Right atrium auricular region (tissue), 2 donors: ENCODE measurements around the gene NPPB. TPM values are rescaled to one million over a fixed set of nuclear protein-coding genes. Genes with fewer than 3 reads are reported as not detected.

Experiments
- DNase-seq: peaks from one replicate; pipeline ENCODE4 v3.0.0-alpha.2; 2019; ENCODE audit warnings: low spot score
- H3K27ac ChIP-seq, 2 donors: fragments of 200-600 bp; sonication (generic); 1 replicate in 1 of 2; 2 replicates in 1 of 2; pipeline ENCODE4 v1.5.1; 2016 to 2019
- H3K27me3 ChIP-seq, 2 donors: fragments of 200-600 bp; sonication (generic); one replicate each; pipeline versions ENCODE4 v1.5.1 to v1.6.0; 2017 to 2019
- H3K36me3 ChIP-seq: fragments of 200-600 bp; sonication (generic); one replicate; pipeline ENCODE4 v1.5.1; 2016
- H3K4me1 ChIP-seq, 2 donors: fragments of 200-600 bp; sonication (generic); one replicate each; pipeline versions ENCODE4 v1.5.1 to v1.6.0; 2017 to 2019
- H3K4me3 ChIP-seq, 2 donors: fragments of 200-600 bp; sonication (generic); 1 replicate in 1 of 2; 2 replicates in 1 of 2; pipeline ENCODE4 v1.5.1; 2017 to 2019; ENCODE audit warnings: mild to moderate bottlenecking in 1 of 2, moderate library complexity in 1 of 2
- H3K9me3 ChIP-seq, 2 donors: fragments of 200-600 bp; sonication (generic); one replicate each; pipeline ENCODE4 v1.5.1; 2019
- CTCF ChIP-seq, 2 donors: fragments of 200-600 bp; sonication (generic); IDR thresholded peaks; one replicate each; pipeline ENCODE4 v1.5.1; 2019; ENCODE audit warnings: antibody characterized with exemption in 2 of 2
- total RNA-seq, 2 donors: library from RNA; depleted of rRNA; stranded (reverse); fragments of >200 nt; gene quantifications; one replicate each; pipeline ENCODE4 v1.1.0, GENCODE V29; 2016

The NPPB gene
- total RNA-seq, 2 donors from 2014 or later: 1,081 to 10,488 TPM

DNA sequence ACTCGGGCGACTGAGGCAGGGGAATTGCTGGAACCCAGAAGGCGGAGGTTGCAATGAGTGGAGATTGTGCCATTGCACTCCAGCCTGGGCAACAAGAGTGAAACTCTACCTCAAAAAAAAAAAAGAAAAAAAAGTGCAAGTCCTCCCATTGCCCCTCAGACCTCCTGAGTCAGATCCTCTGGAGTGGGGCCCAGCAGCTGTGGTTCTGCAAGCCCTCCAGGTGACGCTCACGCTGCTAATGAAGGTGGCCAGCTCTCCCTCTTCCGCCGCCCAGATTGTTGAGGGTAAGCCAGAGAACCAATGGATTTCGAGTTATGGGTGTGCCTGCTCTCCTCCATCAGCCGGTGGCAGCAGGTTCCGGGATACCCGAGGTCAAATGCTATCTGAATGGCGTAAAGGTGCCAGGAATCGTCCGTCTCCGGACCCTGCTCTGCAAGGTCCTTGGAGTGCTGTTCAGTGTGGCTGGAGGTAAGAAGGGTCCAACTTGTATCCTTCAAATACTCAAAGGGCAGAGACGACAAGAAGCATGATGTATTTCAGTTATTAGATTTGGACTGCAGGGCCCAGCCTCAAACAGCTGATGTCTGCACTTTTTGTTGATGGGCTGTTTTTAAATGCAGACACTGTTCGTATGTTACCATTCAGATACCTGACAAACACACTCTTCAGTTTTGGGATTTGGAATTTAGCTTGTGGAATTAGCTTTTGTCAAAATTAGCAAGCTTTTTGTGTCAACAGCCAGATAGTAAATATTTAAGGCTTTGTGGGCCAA is 35.2 kb downstream of the NPPB start:
- H3K36me3 ChIP-seq: peaks cover 90% of the 10 kb centered on the region
- H3K27ac ChIP-seq: no peak overlapping the region

DNA sequence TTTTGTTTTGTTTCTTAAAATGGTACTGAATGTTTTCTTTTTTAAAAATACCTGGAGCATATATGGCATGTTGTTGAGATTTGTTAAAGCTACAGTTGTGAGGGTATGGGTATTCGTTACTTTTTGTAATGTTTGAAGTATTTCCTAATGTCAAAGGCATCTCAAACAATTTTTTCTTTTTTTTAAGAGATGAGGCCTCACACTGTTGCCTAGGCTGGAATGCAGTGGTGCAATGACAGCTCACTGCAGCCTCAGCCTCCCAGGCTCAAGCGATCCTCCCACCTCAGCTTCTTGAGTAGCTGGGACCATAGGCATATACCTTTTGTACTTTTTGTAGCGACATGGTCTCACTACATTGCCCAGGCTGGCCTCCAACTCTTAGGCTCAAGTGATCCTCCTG is 36.7 kb downstream of the NPPB start:
- peak overlapping the region in 1 of 2 donors; percentile 27 for H3K27ac ChIP-seq
- peaks cover 91% of the 10 kb centered on the region for H3K36me3 ChIP-seq
- no peak for TF ChIP-seq CTCF (IDR thresholded peaks at IDR 0.05)

More for the DNA sequence above, 35.2 kb downstream of the NPPB start:
- DNase-seq: no peak
- no peaks in the 10 kb centered on the region for H3K9me3 ChIP-seq
- TF ChIP-seq CTCF (IDR thresholded peaks at IDR 0.05): no peak
- H3K27me3 ChIP-seq: no peaks in the 10 kb centered on the region
- H3K4me1 ChIP-seq: no peaks in the 10 kb centered on the region
- no peak overlapping the region for H3K4me3 ChIP-seq

GRCh38 chr1:11817192-11817591 is 41.6 kb downstream of the NPPB start:
- H3K36me3 ChIP-seq: peaks cover 83% of the 10 kb centered on the region

More for the DNA sequence above, 36.7 kb downstream of the NPPB start:
- no peak overlapping the region for H3K4me3 ChIP-seq
- H3K27me3 ChIP-seq: no peaks in the 10 kb centered on the region
- no peaks in the 10 kb centered on the region for H3K4me1 ChIP-seq
- no peaks in the 10 kb centered on the region for H3K9me3 ChIP-seq
- no peak for DNase-seq

GRCh38 chr1:11813021-11813420 is 45.7 kb downstream of the NPPB start:
- H3K36me3 ChIP-seq: peaks cover 76% of the 10 kb centered on the region
- no peak for TF ChIP-seq CTCF (IDR thresholded peaks at IDR 0.05)
- no peaks in the 10 kb centered on the region for H3K27me3 ChIP-seq

More at GRCh38 chr1:11817192-11817591, 41.6 kb downstream of the NPPB start:
- no peaks in the 10 kb centered on the region for H3K9me3 ChIP-seq
- H3K4me3 ChIP-seq: no peak overlapping the region
- no peak for TF ChIP-seq CTCF (IDR thresholded peaks at IDR 0.05)
- no peak overlapping the region for H3K27ac ChIP-seq
- DNase-seq: no peak
- H3K27me3 ChIP-seq: no peaks in the 10 kb centered on the region
- no peaks in the 10 kb centered on the region for H3K4me1 ChIP-seq

More at GRCh38 chr1:11813021-11813420, 45.7 kb downstream of the NPPB start:
- Histone ChIP-seq H3K4me3 (no peak overlapping the region), H3K9me3 (no peaks in the 10 kb centered on the region), H3K4me1 (peaks cover 0 to 12% of the 10 kb centered on the region in 2 donors), H3K27ac (no peak overlapping the region)
- DNase-seq: no peak

Other genes starting within 250 kb of the NPPB start
- gene FBXO2, start 204.5 kb downstream of the NPPB start, total RNA-seq: 10 to 100 TPM in 1 of 2 donors, 1 to 10 TPM in 1; 2.5 to 16.7 TPM
- 10 to 100 TPM; 15.5 to 20.5 TPM for gene FBXO44, start 204.1 kb downstream of the NPPB start, total RNA-seq
- 10 to 100 TPM in 1 of 2 donors, 1 to 10 TPM in 1; 8.0 to 10.8 TPM for gene FBXO6, start 194.7 kb downstream of the NPPB start, total RNA-seq
- gene MAD2L2, start 177.8 kb downstream of the NPPB start, total RNA-seq: 10 to 100 TPM; 18.7 to 31.1 TPM
- not detected for gene DRAXIN, start 167.2 kb downstream of the NPPB start, total RNA-seq
- 10 to 100 TPM; 20.8 to 47.2 TPM for gene AGTRAP, start 122.8 kb downstream of the NPPB start, total RNA-seq
- 1 to 10 TPM in 1 of 2 donors, under 1 TPM in 1; 0.85 to 1.7 TPM for gene C1orf167, start 96.8 kb downstream of the NPPB start, total RNA-seq
- gene MTHFR, start 53.0 kb downstream of the NPPB start, total RNA-seq: 10 to 100 TPM; 38.5 to 53.9 TPM
- 10 to 100 TPM; 14.8 to 15.2 TPM for gene CLCN6, start 52.8 kb downstream of the NPPB start, total RNA-seq
- gene NPPA, start 11.2 kb downstream of the NPPB start, total RNA-seq: over 10,000 TPM; 98,870 to 132,613 TPM
- gene KIAA2013, start 67.5 kb upstream of the NPPB start, total RNA-seq: 10 to 100 TPM; 70.8 to 73.2 TPM
- gene PLOD1, start 75.8 kb upstream of the NPPB start, total RNA-seq: 10 to 100 TPM; 56.1 to 58.1 TPM
- 100 to 1,000 TPM; 367 to 466 TPM for gene MFN2, start 121.5 kb upstream of the NPPB start, total RNA-seq
- 10 to 100 TPM; 19.1 to 31.0 TPM for gene MIIP, start 160.6 kb upstream of the NPPB start, total RNA-seq
- gene TNFRSF8, start 204.4 kb upstream of the NPPB start, total RNA-seq: 1 to 10 TPM; 3.0 to 6.0 TPM